ENCODE results near the gene TGFB1. TPM values are rescaled to one million over a fixed set of nuclear protein-coding genes. Genes with fewer than 3 reads are reported as not detected.
A peak's percentile ranks its signal among the peaks of the same experiment; 100 is the strongest.

The TGFB1 gene
- total and polyA plus RNA-seq, 8 donors, result 29.8 to 98.0 (median 39.1) TPM

DNA sequence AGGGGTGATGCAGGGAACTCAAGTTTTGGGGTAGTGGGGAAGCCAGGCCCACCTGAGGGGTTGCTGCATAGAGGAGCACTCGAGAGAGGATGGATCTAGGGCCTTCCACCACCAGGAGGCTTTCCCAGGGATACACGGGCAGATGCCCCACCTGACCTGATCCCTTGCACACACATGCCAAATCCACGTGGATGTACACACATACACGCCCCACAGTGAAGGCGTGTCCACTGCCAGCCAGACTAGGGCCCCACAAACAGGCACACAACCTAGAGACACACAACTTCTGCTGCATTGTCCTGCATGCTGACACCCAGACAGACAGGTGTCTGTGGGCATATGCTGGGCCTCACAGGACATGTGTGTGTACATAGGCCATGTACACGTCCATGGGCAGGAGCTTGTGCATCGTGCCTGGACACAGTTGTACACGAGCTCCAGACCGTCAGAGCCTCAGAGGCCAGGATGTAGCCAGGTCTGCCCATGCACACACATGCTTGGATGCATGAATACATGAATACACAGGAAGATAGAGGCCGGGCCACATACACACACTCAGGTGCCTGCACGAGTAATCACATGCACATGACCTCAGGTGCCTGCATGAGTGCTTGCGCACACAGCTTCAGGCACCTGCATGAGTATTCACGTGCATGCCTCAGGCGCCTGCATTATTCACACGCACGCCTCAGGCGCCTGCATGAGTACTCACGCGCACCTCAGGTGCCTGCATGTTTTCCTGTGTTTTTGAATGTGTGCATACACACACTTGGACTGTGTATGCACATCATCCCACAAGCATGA lies 34.8 kb downstream of the TGFB1 start:
- ATAC-seq (no peak), DNase-seq (peak in 1 of 4 donors; percentile 38)
- no peak overlapping the region for H3K4me3 ChIP-seq
- intact Hi-C loops (cut with DNase I), result no loop called here
- no peak overlapping the region for H3K27ac ChIP-seq
- peaks cover 14 to 31% of the 10 kb centered on the region in 2 donors for H3K4me1 ChIP-seq
- H3K36me3 ChIP-seq, result peaks cover 0 to 86% of the 10 kb centered on the region in 2 donors
- no peaks in the 10 kb centered on the region for H3K9me3 ChIP-seq
- TF ChIP-seq CTCF (IDR thresholded peaks at IDR 0.05), result no peak
- H3K27me3 ChIP-seq, result no peaks in the 10 kb centered on the region

DNA sequence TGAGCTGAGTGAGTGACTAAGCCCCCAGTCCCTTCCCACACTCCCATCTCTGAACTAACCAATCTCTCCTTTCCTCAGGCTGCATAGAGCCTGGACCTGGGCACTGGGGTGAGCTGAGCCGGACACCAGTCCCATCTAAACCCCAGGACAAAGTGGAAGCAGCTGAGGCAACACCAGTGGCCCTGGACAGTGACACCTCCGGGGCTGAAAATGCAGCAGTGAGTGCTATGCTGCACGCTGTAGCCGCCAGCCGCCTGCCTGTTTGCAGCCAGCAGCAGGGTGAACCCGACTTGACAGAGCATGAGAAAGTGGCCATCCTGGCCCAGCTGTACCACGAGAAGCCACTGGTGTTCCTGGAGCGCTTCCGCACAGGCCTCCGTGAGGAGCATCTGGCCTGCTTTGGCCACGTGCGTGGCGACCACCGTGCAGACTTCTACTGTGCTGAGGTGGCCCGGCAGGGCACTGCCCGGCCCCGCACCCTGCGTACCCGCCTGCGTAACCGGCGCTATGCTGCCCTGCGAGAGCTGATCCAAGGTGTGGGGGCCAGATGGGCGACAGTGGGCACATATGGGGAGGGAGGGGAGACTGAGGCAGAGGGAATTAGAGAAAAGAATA lies 37.3 kb downstream of the TGFB1 start:
- Histone ChIP-seq H3K9me3 (no peaks in the 10 kb centered on the region), H3K27me3 (no peaks in the 10 kb centered on the region), H3K27ac (no peak overlapping the region), H3K4me3 (no peak overlapping the region), H3K4me1 (peaks cover 2 to 30% of the 10 kb centered on the region in 2 donors), H3K36me3 (peaks cover 0 to 94% of the 10 kb centered on the region in 2 donors)
- peak in 1 of 4 donors; percentile 65 for DNase-seq
- TF ChIP-seq CTCF (IDR thresholded peaks at IDR 0.05), result no peak
- ATAC-seq, result no peak
- intact Hi-C loops (cut with DNase I), result no loop called here

- no peaks in the 10 kb centered on the region for H3K9me3 ChIP-seq
- peak in 1 of 4 donors; percentile 18 for DNase-seq
- H3K4me1 ChIP-seq, result peaks cover 28 to 63% of the 10 kb centered on the region in 2 donors
- no peaks in the 10 kb centered on the region for H3K27me3 ChIP-seq
- H3K27ac ChIP-seq, result no peak overlapping the region
- H3K36me3 ChIP-seq, result peaks cover 0 to 59% of the 10 kb centered on the region in 2 donors
- peak overlapping the region in 1 of 2 donors; percentile 85 for H3K4me3 ChIP-seq
- ATAC-seq, result no peak
- intact Hi-C loops (cut with DNase I), result no loop called here
- TF ChIP-seq CTCF (IDR thresholded peaks at IDR 0.05), result no peak
Measured at GRCh38 chr19:41311613-41312012, 42.1 kb downstream of the TGFB1 start.

- Histone ChIP-seq H3K4me1 (peaks cover 28 to 68% of the 10 kb centered on the region in 2 donors), H3K36me3 (peaks cover 0 to 59% of the 10 kb centered on the region in 2 donors)
- ATAC-seq, result no peak
Measured at GRCh38 chr19:41311072-41311471, 42.6 kb downstream of the TGFB1 start.

More at GRCh38 chr19:41311072-41311471, 42.6 kb downstream of the TGFB1 start:
- Histone ChIP-seq H3K27me3 (no peaks in the 10 kb centered on the region), H3K27ac (peak overlapping the region; percentile 96 to 98), H3K9me3 (no peaks in the 10 kb centered on the region), H3K4me3 (peak overlapping the region; percentile 63 to 85)
- intact Hi-C loops (cut with DNase I), result no loop called here
- TF ChIP-seq CTCF (IDR thresholded peaks at IDR 0.05), result no peak
- peak in 1 of 4 donors; percentile 27 for DNase-seq
